PC-3 (cell line): ENCODE measurements around the gene DNAJC11. TPM values are rescaled to one million over a fixed set of nuclear protein-coding genes. Genes with fewer than 3 reads are reported as not detected.

Experiments used
- ATAC-seq: fragments of 200-7000 bp; cut with Tn5 transposase; 2 replicates; pipeline ENCODE4 v1.9.1; 2020; ENCODE audit warnings: mild to moderate bottlenecking, moderate library complexity
- BruUV-seq: library from RNA; stranded (reverse); fragments of 400-500 nt; replicated peaks from 2 replicates; lab custom pipeline; 2021; lab: Mats Ljungman, UMichigan
- CTCF ChIA-PET: fragments of 300-600 bp; sonication (Branson Sonifier 250); formaldehyde crosslinking; loops from one replicate; lab custom pipeline; 2022; ENCODE audit warnings: antibody characterized with exemption; lab: Charles Lee
- POLR2A ChIA-PET: fragments of 300-600 bp; sonication (Branson Sonifier 250); formaldehyde crosslinking; loops from one replicate; lab custom pipeline; 2022; ENCODE audit warnings: antibody characterized with exemption; ENCODE audit not compliant: unreplicated experiment; lab: Charles Lee
- DNase-seq: peaks from one replicate; pipeline ENCODE4 v3.0.0-alpha.2; 2015
- H2AFZ ChIP-seq: fragments of 300-600 bp; sonication (generic); 2 replicates; pipeline ENCODE4 v1.6.0; 2016; ENCODE audit warnings: antibody characterized with exemption, low read length
- H3F3A ChIP-seq: fragments of 300-600 bp; sonication (generic); one replicate; pipeline ENCODE4 v1.6.0; 2017; ENCODE audit warnings: antibody characterized with exemption, low read length, control low read depth, mild to moderate bottlenecking; ENCODE audit not compliant: unreplicated experiment
- H3K27ac ChIP-seq: fragments of 300-600 bp; sonication (generic); 2 replicates; pipeline ENCODE4 v1.5.1; 2016; ENCODE audit warnings: mild to moderate bottlenecking, low read length
- H3K27me3 ChIP-seq: fragments of 300-600 bp; sonication (generic); 2 replicates; pipeline ENCODE4 v1.6.1; 2016; ENCODE audit warnings: low read length, mixed read lengths
- H3K36me3 ChIP-seq: fragments of 300-600 bp; sonication (generic); 2 replicates; pipeline ENCODE4 v1.6.1; 2016; ENCODE audit warnings: low read depth, mixed run types, low read length, mixed read lengths
- H3K4me1 ChIP-seq: fragments of 300-600 bp; sonication (generic); 2 replicates; pipeline ENCODE4 v1.5.1; 2016; ENCODE audit warnings: low read length; ENCODE audit not compliant: insufficient read depth
- H3K4me2 ChIP-seq: fragments of 300-600 bp; sonication (generic); 2 replicates; pipeline ENCODE4 v1.6.0; 2016; ENCODE audit warnings: low read length
- H3K4me3 ChIP-seq: fragments of 300-600 bp; sonication (generic); 2 replicates; pipeline ENCODE4 v1.5.1; 2016; ENCODE audit warnings: mild to moderate bottlenecking, low read length, mixed read lengths
- H3K79me2 ChIP-seq: fragments of 300-600 bp; sonication (generic); 2 replicates; pipeline ENCODE4 v1.6.1; 2017; ENCODE audit warnings: low read length, mixed read lengths
- H3K9ac ChIP-seq: fragments of 300-600 bp; sonication (generic); 2 replicates; pipeline ENCODE4 v1.6.0; 2016; ENCODE audit warnings: mild to moderate bottlenecking, low read length
- H3K9me2 ChIP-seq: fragments of 300-600 bp; sonication (generic); replicated peaks from 2 replicates; pipeline ENCODE4 v1.6.1; 2016; ENCODE audit warnings: mixed run types, low read length, mixed read lengths
- H3K9me3 ChIP-seq: fragments of 300-600 bp; sonication (generic); 2 replicates; pipeline ENCODE4 v1.6.1; 2016; ENCODE audit warnings: low read length, mixed read lengths
- H4K20me1 ChIP-seq: fragments of 300-600 bp; sonication (generic); 2 replicates; pipeline ENCODE4 v1.6.1; 2016; ENCODE audit warnings: low read length, mixed read lengths
- EZH2 ChIP-seq: fragments of 300-600 bp; sonication (generic); IDR thresholded peaks from one replicate; pipeline ENCODE4 v1.6.1; 2017; ENCODE audit warnings: antibody characterized with exemption, mild to moderate bottlenecking, low read length; ENCODE audit not compliant: unreplicated experiment
- EZH2phosphoT487 ChIP-seq: fragments of 300-600 bp; sonication (generic); IDR thresholded peaks from 2 replicates; pipeline ENCODE4 v1.6.1; 2018; ENCODE audit warnings: mild to moderate bottlenecking, antibody characterized with exemption, low read length, borderline replicate concordance
- intact Hi-C: fragments of 100-400 bp; cut with micrococcal nuclease; formaldehyde crosslinking; loops from 2 replicates; pipeline ENCODE4 v1.9.0; 2023
- total RNA-seq: library from RNA; depleted of rRNA; stranded (reverse); fragments of >200 nt; gene quantifications from 2 replicates; pipeline ENCODE4 v1.2.3, GENCODE V29; 2014
- TF ChIP-seq, protein P1 (sequence below): fragments of 300-600 bp; sonication (generic); conservative IDR thresholded peaks from 2 replicates; pipeline ENCODE4 v1.5.1; 2017; ENCODE audit warnings: antibody characterized with exemption, low read depth, mild to moderate bottlenecking, low read length

The DNAJC11 gene
- total RNA-seq, 1 experiment from 2014 or later = 105 TPM

DNA sequence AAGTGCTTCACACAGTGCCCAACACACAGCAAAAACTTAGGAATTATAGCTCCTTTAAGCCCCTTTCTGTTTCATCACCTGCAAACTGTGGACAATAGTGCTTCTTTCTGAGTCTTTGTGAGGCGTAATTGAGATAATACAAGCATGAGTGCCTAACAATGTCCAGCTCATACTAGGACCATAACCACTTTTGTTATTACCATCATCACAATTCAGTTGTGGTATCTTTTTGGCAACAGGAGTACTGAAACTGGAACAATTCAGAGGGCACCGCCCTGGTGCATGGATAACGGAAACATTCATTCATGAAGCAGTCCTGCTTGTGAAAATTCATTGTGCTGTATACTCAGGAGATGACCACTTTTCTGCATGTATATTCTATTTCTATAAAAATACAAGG is 18.2 kb downstream of the DNAJC11 start:
- CTCF ChIA-PET = no interaction called here
- no peak for ATAC-seq

DNA sequence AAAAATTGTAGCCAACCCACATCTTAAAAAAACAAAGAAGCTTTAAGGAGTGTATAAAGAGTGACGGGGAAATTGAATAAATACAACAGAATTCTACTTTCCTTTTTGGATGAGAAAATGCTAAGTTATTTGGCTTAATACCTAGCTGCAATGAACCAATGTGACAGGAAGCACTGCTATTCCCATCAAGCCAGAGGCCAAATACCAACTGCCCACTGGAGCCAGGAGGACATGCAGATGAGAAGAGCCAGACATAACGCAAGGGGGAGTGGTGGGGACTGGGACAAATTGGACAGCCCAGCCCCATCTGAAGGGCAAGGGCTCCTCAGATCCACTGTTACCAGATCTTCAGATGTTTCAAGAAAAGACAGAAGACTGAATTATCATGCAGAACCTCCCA is 25.7 kb downstream of the DNAJC11 start:
- BruUV-seq = no TSS peak
- ChIA-PET CTCF (no interaction called here), POLR2A (no interaction called here)

More for the DNA sequence above, 18.2 kb downstream of the DNAJC11 start:
- no peak overlapping the region for H3K4me3 ChIP-seq
- BruUV-seq = no TSS peak
- no peak overlapping the region for H3K9ac ChIP-seq
- no peak overlapping the region for H3K27ac ChIP-seq
- H3K4me1 ChIP-seq = no peaks in the 10 kb centered on the region
- TF ChIP-seq, protein P1, sequence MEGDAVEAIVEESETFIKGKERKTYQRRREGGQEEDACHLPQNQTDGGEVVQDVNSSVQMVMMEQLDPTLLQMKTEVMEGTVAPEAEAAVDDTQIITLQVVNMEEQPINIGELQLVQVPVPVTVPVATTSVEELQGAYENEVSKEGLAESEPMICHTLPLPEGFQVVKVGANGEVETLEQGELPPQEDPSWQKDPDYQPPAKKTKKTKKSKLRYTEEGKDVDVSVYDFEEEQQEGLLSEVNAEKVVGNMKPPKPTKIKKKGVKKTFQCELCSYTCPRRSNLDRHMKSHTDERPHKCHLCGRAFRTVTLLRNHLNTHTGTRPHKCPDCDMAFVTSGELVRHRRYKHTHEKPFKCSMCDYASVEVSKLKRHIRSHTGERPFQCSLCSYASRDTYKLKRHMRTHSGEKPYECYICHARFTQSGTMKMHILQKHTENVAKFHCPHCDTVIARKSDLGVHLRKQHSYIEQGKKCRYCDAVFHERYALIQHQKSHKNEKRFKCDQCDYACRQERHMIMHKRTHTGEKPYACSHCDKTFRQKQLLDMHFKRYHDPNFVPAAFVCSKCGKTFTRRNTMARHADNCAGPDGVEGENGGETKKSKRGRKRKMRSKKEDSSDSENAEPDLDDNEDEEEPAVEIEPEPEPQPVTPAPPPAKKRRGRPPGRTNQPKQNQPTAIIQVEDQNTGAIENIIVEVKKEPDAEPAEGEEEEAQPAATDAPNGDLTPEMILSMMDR = no peak
- no peak for TF ChIP-seq EZH2phosphoT487
- TF ChIP-seq EZH2 = no peak
- H2AFZ ChIP-seq = no peak overlapping the region
- no peaks in the 10 kb centered on the region for H3K27me3 ChIP-seq
- H3K9me2 ChIP-seq = no peaks in the 10 kb centered on the region
- intact Hi-C loops = no loop called here
- no peak overlapping the region for H3K4me2 ChIP-seq
- peaks cover 59% of the 10 kb centered on the region for H3K79me2 ChIP-seq
- no peak for DNase-seq
- no peaks in the 10 kb centered on the region for H3F3A ChIP-seq
- H3K36me3 ChIP-seq = peaks cover 30% of the 10 kb centered on the region
- POLR2A ChIA-PET = no interaction called here
- no peaks in the 10 kb centered on the region for H3K9me3 ChIP-seq
- peaks cover 30% of the 10 kb centered on the region for H4K20me1 ChIP-seq

DNA sequence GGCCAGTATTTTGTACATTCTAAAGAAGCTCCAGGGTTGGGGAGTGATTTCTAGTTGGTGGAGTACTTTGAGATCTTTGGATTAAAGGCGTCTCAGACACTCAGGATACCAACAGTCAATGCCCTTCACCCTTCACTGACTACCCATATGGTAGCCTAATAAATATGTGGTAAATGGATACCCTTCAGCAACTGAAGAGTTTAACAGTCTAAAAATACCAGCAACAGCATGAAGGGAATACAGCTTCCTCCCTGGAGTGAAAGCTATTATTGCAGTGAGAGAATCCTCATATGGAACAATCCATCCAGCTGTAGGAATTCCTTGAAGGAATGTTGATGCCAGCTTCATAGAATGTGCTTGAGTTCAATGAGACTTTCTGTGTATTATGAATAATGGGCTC is 26.8 kb downstream of the DNAJC11 start:
- intact Hi-C loops = no loop called here
- Histone ChIP-seq H3K4me1 (no peaks in the 10 kb centered on the region), H3K4me2 (no peak overlapping the region), H3K27me3 (no peaks in the 10 kb centered on the region), H3K9ac (no peak overlapping the region), H4K20me1 (no peaks in the 10 kb centered on the region), H3K4me3 (no peak overlapping the region), H3K9me2 (no peaks in the 10 kb centered on the region), H3K79me2 (peaks cover 5% of the 10 kb centered on the region; the same call in 1 of the 2 replicates), H3K27ac (no peak overlapping the region), H3K9me3 (no peaks in the 10 kb centered on the region), H3F3A (no peaks in the 10 kb centered on the region), H3K36me3 (peaks cover 52% of the 10 kb centered on the region), H2AFZ (no peak overlapping the region)
- no peak for DNase-seq
- BruUV-seq = no TSS peak
- ChIA-PET POLR2A (no interaction called here), CTCF (interaction anchor here (0.7 kb wide), 1 partner anchor 74 kb away, joined by 5 read pairs; no protein-coding TSS in a partner anchor)
- TF ChIP-seq EZH2phosphoT487 (no peak), EZH2 (no peak)
- TF ChIP-seq, protein P1 = no peak
- ATAC-seq = no peak

More for the DNA sequence above, 25.7 kb downstream of the DNAJC11 start:
- Histone ChIP-seq H3K4me1 (no peaks in the 10 kb centered on the region), H2AFZ (no peak overlapping the region), H3F3A (no peaks in the 10 kb centered on the region), H3K9me2 (no peaks in the 10 kb centered on the region), H3K9ac (no peak overlapping the region), H3K79me2 (peaks cover 1% of the 10 kb centered on the region; the same call in 1 of the 2 replicates), H3K4me3 (no peak overlapping the region), H3K9me3 (no peaks in the 10 kb centered on the region), H3K36me3 (peaks cover 62% of the 10 kb centered on the region), H3K4me2 (no peak overlapping the region), H3K27ac (no peak overlapping the region), H3K27me3 (no peaks in the 10 kb centered on the region), H4K20me1 (no peaks in the 10 kb centered on the region)
- ATAC-seq = no peak
- DNase-seq = no peak
- no peak for TF ChIP-seq EZH2
- TF ChIP-seq, protein P1 = no peak
- no peak for TF ChIP-seq EZH2phosphoT487
- intact Hi-C loops = no loop called here
